ENCODE results near the gene SLC23A3.
"Not testable (repeated sequence)": the region's sequence is repeated elsewhere in the genome, so short reads cannot be mapped to it uniquely, and the experiment has no call there.

SLC23A3 gene

DNA sequence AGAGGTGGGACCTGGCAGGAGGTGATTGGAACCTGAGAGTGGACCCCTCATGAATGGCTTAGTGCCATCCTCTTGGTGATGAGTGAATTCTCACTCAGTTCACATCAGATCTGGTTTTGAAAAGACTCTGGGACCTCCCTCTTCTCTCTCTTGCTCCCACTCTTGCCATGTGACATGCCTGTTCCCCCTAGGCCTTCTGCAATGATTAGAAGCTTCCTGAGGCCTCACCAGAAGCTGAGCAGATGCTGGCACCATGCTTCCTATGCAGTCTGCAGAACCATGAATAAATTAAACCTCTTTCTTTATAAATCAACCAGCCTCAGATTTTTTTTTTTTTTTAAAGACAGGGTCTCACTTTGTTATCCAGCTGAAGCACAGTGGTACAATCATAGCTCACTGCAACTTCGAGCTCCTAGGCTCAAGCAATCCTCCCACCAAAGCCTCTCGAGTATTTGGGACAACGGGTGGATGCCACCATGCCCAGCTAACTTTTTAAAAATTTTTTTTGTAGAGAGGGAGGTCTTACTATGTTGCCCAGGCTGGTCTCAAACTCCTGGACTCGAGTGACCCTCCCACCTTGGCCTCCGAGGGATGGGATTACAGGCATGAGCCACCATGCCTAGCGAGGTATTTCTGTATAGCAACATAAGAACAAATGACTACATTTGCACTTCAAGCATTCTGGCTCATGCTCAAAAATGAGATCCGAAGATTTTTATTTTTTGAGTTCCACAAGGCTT is 34.8 kb upstream of the SLC23A3 start:
- no peak for DNase-seq

DNA sequence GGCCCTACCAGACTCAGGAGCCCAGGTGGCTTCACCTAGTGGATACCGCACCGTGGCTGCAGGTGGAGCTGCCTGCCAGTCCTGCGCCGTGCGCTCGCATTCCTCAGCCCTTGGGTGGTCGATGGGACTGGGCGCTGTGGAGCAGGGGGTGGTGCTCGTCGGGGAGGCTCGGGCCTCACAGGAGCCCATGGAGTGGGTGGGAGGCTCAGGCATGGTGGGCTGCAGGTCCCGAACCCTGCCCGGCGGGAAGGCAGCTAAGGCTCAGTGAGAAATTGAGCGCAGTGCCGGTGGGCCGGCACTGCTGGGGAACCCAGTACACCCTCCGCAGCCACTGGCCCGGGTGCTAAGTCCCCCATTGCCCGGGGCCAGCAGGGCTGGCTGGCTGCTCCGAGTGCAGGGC is 31.5 kb upstream of the SLC23A3 start:
- not testable (repeated sequence) for DNase-seq

DNA sequence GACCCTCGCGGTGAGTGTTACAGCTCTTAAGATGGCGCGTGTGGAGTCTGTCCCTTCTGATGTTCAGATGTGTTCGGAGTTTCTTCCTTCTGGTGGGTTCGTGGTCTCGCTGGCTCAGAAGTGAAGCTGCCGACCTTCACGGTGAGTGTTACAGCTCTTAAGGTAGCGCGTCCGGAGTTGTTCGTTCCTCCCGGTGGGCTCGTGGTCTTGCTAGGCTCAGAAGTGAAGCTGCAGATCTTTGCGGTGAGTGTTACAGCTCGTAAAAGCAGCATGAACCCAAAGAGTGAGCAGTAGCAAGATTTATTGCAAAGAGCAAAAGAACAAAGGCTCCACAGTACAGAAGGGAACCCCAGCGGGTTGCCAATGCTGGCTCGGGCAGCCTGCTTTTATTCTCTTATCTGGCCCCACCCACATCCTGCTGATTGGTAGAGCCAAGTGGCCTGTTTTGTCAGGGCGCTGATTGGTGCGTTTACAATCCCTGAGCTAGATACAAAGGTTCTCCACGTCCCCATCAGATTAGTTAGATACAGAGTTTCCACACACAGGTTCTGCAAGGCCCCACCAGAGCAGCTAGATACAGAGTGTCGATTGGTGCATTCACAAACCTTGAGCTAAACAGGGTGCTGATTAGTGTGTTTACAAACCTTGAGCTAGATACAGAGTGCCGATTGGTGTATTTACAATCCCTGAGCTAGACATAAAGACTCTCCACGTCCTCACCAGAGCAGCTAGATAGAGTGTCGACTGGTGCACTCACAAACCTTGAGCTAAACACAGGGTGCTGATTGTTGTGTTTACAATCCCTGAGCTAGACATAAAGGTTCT is 30.9 kb upstream of the SLC23A3 start:
- not testable (repeated sequence) for DNase-seq

DNA sequence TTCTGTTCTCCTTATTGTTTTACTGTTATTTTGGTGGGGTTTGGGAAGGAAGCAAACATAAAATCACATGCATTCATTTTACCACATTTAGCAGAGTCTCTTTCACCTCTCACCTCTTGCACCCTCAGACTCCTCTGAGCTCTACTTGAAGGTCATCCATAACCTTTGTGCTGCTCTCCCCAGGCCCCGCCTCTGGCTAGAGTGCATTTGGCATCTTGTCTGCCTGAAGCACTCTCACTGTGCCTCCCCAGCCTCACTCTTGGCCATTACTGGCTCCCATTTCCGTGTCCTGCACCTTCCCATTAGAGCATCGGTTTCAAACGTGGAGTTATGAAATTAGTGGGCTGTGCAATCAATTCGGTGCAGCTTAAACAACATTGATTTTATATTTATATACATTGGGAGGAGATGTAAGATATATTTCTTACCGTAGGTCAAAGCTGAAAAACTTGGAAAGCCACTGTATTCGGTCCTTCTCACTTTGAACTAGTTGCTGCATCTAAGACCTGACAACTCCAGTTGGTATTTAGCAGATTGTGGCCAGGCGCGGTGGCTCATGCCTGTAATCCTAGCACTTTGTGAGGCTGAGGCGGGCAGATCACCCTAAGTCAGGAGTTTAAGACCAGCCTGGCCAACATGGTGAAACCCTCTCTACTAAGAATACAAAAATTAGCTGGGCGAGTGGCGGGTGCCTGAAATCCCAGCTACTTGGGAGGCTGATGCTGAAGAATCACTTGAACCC is 29.8 kb upstream of the SLC23A3 start:
- no peak for DNase-seq

DNA sequence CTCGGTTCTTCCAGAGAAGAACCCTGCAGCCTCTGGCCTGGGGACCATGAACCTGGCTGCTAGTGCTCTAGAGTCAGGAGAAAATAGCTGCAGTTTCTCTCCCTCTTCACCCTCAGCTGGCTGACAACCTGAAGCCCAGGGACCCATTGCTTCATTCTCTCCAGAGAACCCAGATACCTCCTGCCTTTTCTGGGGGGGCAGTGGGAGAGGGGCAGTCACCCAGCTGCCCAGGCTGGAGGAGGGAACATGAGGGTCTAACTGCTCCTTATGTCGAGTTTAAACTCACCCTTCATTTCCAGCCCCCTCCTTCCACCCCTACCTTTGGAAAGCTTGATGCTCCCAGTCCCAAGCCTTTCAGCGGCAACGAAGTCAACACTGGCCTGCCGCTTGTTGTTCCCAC is 29.1 kb upstream of the SLC23A3 start:
- DNase-seq, result no peak

DNA sequence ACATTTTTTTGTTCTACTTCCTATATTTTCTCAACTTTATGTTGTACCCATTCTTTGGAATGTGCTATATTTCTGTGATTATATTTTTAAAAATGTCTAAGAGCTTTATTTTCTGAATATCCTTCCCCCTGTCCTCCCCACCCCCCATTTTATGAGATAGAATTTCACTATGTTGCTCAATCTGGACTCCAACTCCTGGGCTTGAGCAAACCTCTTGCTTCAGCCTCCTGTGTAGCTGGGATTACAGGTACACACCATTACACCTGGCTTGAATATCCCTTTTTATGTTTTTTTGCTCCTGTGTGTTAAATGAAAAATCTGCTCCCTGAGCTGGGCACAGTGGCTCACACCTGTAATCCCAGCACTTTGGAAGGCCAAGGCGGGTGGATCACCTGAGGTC is 27.6 kb upstream of the SLC23A3 start:
- no peak for DNase-seq

DNA sequence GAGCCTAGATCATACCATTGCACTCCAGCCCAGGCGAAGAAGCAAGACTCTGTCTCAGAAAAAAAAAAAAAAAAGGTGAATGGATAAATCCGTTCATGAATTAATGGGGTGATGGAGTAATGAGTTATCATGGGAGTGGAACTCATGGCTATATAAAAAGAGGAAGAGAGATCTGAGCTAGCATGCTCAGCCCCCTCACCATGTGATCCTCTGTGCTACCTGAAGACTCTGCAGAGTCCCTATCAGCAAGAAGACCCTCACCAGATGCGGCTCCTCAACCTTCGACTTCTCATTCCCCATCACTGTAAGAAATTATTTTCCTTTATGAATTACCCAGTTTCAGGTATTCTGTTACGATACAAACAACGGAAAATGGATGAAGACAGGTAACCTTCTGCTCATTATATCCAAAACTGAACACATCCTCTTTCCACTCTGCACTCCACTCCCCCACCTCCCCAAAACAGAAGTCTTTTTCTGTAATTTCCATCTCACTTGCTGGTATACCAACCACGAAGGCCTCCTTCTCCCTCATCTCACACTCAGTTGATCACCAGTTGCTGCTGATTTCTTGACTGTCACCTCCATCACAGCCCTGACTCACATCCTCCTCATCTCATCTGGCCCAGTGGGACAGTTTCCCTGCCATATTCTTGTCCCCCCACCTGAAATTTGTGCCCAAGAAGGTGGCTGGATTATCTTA is 17.1 kb upstream of the SLC23A3 start:
- DNase-seq, result no peak

DNA sequence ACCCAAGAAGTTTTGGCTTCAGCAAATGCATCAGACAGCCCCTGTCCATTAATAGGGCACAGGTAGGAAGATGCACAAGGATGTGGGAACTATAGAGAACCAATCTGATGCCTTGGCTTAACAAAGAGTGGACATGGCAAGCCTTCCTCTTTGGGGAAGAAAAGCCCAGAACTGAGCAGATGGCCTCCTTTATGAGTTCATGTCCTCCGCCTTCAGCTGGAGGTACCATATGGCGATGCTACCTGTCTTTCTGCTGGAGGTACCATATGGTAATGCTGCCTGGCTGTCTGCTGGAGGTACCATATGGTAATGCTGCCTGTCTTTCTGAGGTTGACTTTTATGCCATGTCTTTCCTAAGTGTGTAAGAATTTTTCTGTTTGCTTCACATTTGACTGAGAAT is 14.3 kb upstream of the SLC23A3 start:
- no peak for DNase-seq

DNA sequence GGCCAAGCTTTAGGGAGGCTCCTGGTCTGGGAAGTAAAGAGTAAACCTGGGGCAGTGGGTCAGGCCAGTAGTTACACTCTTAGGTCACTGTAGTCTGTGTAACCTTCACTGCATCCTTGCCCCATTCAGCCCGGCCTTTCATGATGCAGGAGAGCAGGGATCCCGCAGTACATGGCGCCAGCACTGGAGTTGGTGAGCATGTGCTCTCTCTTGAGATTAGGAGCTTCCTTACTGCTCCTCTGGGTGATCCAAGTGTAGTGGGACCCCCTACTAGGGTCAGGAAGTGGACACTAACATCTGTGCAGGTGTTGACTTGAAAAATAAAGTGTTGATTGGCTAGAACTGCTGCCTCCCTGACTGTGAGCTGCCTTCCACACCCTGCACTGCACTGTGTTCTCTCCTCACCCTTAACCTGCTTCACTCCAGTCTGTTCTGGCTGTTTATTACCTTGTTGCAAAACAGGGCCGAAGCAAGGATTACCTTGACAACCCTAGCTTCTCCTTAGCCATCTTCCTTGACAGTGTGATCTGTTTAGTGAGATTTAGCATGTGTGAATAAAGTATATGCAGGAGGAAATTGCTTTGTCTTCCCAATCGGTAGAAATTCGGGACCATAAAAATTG is 13.4 kb upstream of the SLC23A3 start:
- DNase-seq, result no peak

DNA sequence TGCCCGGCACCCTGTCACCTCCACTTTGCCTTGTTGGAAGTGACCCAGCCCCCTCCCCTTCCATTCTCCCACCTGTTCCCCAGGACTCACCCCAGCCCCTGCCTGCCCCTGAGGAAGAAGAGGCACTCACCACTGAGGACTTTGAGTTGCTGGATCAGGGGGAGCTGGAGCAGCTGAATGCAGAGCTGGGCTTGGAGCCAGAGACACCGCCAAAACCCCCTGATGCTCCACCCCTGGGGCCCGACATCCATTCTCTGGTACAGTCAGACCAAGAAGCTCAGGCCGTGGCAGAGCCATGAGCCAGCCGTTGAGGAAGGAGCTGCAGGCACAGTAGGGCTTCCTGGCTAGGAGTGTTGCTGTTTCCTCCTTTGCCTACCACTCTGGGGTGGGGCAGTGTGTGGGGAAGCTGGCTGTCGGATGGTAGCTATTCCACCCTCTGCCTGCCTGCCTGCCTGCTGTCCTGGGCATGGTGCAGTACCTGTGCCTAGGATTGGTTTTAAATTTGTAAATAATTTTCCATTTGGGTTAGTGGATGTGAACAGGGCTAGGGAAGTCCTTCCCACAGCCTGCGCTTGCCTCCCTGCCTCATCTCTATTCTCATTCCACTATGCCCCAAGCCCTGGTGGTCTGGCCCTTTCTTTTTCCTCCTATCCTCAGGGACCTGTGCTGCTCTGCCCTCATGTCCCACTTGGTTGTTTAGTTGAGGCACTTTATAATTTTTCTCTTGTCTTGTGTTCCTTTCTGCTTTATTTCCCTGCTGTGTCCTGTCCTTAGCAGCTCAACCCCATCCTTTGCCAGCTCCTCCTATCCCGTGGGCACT is 12.7 kb upstream of the SLC23A3 start:
- DNase-seq, result no peak

DNA sequence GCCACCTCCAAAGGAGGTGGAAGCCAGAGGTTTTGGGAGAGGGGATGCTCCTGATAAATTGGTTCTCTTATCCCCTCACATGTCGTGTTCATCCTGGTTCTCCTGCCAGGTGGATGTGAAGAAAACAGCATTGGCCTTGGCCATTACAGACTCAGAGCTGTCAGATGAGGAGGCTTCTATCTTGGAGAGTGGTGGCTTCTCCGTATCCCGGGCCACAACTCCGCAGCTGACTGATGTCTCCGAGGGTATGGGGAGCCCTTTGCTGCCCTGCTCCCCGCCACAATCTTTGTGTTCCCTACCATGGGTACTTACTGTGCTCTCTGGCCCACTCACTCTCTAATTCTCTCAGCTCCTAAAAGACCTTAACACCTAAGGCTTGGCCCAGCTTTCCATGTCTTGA is 11.7 kb upstream of the SLC23A3 start:
- DNase-seq, result no peak

DNA sequence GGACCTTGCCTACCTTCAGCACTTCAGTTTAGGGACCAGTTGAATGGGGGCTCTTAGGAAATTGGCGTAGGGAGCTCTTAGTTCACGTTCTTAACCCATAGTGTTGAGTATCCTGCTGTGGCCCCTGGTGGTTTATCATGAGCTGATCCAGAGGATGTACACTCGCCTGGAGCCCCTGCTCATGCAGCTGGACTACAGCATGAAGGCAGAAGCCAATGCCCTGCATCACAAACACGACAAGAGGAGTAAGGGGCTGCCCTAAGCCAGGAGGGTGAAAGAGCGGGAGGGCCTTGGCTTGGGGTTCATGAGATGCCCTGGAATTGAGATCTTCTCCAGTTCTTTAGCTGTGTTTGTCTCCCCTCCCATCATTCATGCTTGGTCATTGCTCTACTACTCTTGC is 11.1 kb upstream of the SLC23A3 start:
- DNase-seq, result no peak

DNA sequence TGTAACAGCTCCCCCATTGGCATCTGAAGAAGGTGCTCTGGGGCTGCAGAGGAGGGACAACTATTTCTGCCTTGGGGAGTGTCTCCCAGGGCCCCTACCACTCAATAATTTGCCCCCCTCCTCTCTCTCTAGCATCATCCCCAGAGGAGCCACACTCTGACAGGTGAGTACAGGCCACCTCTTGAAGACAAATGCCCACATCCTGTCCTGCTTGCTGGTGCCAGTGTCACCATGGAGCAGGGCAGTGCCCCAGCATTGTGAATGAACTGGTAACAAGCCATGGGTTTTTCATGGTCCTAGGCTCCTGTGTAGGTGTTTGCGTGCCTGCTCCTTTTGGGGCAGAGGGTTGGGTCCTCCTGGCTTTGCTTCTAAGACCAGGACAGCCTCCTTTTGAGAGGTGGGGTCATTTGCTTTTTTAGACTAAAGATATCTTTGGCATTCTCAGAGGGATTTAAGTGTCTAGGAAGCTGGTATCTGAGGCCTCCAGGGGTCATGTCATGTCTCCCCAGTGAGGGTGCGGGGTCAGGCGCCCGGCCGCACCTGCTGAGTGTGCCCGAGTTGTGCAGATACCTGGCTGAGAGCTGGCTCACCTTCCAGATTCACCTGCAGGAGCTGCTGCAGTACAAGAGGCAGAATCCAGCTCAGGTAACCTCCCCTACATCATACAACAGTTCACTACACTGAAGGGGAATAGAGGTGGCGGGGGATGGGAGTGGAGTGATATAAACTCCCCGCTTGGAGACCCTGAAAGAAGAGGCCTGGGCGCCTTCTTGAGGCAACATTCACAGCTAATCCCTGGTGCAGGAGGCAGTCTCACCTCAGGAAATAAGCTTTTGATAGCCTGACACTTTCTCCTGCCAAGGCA is 10.0 kb upstream of the SLC23A3 start:
- no peak for DNase-seq

DNA sequence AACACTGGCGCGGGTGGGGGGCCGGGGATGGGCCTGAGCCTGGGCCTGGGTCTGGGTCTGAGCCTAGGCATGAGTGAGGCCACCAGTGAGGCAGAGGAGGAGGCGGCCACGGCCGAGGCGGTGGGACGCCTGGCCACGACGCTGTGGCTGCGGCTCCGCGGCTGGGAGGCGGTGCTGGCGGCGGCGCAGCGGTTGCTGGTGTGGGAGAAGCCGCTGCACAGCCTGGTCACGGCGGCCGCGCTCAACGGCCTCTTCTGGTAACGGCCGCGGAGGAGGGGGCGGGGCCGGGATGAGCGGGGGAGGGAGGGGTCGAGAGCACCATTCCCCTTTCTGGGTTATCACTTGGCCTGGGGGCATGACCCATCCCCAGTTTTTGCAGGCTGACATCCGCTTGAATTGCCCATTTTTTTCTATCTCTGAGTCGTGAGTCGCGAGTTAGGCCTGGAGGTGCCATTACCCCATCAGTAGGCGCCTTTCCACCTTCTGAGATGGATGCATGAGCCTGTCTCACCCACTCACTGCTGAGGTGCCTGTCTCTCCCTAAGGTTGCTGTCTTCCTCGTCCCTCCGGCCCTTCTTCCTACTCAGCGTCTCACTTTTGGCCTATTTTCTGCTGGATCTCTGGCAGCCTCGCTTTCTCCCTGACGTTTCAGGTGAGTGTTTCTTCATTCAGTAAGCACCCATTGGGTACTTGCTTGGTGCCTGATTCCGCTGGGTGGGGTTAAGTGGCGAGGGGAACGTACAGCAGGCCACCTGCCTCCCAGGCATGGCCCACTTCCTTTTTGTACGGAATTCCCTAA is 8.7 kb upstream of the SLC23A3 start:
- DNase-seq, result no peak

DNA sequence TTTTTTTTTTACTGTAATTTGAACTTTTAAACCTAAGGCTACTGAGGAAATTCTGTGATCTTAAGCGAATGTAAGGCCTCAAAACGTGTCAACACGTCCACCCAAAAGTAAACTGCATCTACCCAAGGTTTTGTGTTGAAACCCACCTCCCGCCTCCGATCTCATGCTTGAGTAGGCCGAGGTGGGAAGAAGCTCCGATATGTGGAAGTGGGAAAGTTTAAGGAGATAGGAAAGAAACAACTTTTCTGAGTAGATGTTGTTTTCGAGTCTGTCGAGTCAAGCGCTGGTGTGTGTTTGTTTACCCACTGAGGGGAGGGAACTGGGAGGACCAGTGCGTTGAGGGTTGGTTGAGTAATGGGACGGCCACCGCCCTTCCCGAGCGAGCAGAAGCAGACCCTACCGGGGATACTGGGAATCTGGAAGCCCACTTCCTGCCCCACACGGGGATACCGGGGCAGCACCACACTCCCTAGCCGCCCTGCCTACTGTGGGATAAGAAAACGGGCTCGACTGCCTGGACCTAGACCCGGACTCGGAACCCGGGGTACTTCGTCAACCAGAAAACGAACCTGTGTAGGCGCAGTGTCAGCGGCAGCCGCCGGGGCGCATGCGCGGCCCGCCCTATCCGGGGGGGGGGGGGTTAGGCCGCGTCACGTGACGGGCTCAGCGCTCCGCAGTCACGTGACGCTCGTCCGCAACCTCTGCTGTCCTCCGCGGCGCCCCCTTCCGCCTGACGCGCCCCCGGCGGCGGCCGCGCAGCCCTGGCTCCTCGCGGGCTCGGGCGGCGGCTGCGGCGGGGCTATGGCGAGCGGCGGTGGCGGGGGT is 7.9 kb upstream of the SLC23A3 start, which contains the start of gene RETREG2:
Gene RETREG2, plus strand, starts transcription at position 724 of the 825 bp plus-strand sequence. Its CDS starts 78 bp downstream, at position 802.
- DNase-seq, result no peak

DNA sequence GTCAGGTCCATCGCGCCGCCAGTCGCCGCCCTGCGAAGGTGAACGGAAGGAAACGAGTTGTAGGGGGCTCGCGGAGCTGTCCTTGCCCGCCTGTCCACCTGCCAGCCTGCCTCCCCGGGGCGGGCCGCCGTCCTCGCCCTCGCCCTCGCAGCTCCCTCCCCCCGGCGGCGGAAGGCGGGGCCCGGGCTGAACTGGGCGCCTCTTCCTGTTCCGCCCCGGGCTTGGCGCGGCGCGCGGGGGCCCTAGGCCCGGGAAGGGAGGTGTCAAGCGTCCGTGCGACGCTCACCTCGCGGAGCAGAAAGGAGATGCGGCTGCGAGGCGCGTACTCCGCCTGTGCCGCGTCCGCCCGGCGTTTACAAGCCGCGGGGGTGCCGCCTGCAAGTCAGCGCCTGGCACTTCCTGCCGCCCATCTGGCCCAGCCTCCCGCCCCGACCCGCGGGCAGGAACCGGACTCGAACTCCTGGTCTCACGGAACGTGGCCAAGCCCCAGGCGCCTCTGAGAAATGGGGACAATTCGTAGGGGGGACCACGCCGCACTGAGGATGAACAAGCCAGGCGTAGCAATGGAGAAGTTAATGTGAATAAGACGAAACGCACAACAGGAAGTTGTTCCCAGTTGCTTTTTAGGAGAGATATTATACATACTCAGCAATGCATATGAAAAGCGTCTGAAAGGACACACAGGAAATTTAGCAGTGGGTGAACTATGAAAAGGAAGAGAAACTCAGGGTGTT is 7.2 kb upstream of the SLC23A3 start, which contains the start of gene CNPPD1:
Gene CNPPD1, minus strand, starts transcription at position 108 of the 734 bp plus-strand sequence. Its CDS starts 97 bp downstream, at position 11.
- no peak for DNase-seq

DNA sequence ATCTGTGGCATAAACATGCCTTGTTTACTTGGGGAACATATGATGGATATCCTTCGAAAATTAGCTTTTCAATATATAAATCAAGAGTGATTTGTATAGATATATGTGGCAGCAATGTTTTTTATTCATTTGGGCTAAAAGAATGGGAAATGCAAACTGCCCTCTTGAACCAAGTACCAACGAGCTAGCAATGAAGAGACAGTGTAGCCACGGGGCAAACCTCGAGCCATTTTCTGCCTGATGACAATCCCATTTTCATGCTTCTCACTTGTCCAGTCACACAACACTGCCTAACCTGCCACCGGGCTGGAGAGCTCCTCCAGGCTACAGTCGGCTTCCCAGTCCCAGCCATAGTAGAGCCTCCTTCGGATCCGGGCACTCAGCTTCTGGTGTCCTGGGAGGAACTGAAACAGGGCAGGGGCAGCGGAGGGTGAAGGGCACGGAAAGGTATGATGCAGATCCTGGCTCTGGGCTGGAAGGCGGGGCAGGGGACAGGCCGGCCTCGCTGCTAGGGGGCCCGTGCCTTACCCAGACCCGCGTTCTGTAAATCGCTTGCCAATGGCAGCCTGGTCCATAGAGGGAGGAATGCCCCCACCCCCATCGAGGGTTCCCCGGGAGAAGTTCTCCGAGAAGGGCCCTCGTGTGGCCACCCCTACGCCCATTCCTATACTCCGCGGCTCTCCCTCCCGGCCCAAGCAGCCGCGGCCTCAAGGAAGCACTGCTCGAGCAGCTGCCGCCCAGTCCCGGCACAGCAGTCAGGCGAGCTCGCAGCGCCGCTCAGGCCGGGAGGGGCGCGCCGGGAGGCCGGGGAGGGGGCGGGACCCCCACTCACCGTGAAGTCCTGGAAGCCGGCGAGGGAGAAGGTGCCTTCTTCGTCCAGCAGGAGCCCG is 6.3 kb upstream of the SLC23A3 start:
- no peak for DNase-seq

All from cortex of kidney (tissue), 1 donor.